Measurements from ENCODE around the gene BTBD9. TPM values are rescaled to one million over a fixed set of nuclear protein-coding genes. Genes with fewer than 3 reads are reported as not detected.
"Not testable (repeated sequence)": the region's sequence is repeated elsewhere in the genome, so short reads cannot be mapped to it uniquely, and the experiment has no call there.

Gene BTBD9
- polyA plus RNA-seq, 10 donors, result 6.0 to 10.0 (median 7.0) TPM

DNA sequence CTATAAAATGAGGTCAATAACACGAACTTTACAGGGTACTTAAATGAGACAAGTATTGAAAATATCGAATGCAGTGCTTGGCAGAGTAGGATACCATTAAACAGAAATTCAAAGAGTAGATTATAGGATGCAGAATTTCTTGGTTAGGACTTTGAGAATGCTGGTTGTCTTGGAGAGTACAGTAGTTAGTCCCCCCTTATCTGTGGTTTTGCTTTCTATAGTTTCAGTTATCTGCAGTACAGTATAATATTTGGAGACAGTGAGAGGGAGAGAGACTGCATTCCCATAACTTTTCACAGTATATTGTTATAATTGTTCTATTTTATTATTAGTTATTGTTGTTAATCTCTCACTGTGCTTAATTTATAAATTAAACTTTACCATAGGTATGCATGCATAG lies 290.5 kb downstream of the BTBD9 start:
- no peak for DNase-seq

DNA sequence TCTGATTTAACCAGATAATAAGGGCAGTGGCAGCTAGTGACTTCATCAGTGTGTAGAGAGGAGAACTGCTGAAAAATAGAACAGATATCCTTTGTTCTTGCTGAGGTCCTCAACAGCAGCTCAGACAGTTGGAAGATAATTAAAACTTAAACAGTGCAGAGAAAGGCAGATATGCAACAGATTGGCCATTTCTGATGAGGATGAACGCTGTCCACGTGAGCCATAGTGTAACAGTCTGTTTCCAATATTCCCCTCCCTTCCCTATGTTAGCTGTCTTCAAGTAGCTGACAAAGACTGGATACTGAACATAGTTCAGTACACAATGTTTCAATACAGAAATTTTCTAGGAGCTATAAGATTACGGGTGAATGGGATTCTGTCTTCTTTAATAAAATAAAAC lies 291.4 kb downstream of the BTBD9 start:
- no peak for DNase-seq

DNA sequence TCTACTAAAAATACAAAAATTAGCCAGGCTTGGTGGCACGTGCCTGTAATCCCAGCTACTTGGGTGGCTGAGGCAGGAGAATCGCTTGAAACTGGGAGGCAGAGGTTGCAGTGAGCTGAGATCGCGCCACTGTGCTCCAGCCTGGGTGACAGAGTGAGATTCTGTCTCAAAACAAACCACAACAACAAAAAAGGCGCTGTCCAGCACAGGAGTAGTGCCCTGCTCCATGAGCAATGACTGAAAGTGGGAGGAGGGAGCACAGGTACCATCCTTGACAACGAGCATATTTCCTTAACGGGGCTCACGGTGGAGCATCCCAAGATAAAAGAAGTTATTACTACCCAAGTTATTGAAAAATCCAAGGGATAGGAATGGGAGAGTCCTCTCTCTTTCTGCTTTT lies 291.9 kb downstream of the BTBD9 start:
- not testable (repeated sequence) for DNase-seq

DNA sequence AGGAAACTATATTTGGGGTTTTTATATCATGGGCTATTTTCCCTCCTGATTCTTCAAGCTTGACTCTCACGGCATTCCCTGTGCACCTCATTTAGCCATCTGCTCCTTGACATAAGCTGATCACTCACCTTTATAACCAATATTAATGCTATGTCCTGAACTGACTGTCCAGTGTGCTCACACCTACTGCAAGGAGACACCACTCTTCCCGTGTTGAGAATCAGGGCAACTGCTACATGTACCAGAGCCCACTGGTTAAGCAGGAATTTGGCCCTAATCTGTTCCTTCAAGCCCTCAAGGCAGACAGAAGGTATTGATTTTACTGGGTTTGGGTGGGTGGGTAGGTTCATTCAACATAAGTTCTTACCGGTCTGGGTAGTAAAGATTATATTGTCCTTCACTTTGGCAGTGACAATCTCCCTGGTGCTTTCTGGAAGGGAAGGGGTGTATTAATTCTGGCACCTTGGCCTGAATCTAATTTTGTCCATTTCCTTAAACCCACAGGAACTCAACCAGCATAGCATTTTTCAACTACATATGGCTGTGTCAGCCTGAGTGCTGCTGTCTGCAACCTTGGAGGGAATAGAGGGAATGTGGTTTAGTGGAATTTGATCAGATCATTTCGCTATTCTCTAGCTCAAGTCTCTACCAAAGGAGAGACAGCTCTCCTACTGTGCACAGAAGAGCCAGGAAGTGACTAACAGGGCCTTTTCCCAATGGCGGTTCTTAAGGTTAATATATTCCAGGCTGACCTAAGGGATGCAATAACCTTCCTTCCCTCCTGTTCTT lies 293.2 kb downstream of the BTBD9 start:
- peak in 2 of 3 donors; percentile 11 to 88 for DNase-seq

DNA sequence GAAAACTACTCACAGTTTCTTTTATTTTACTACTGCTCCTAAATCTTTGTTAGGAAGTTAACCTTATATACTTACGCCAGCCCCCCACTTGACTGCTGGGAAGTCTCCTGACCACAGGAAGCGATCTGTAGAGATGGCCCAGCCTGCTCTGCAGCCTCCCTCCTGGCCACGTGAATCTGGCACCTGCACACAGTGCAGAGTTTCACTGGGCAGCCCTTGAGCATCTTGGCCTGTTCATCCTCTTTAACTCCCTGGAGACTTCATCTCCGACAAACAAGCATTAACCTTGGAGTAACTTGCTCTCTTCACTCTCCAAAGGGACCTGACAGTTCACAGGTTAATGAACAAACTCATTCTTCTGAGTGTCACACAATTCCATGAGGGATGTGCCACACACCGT lies 294.1 kb downstream of the BTBD9 start:
- DNase-seq, result no peak

DNA sequence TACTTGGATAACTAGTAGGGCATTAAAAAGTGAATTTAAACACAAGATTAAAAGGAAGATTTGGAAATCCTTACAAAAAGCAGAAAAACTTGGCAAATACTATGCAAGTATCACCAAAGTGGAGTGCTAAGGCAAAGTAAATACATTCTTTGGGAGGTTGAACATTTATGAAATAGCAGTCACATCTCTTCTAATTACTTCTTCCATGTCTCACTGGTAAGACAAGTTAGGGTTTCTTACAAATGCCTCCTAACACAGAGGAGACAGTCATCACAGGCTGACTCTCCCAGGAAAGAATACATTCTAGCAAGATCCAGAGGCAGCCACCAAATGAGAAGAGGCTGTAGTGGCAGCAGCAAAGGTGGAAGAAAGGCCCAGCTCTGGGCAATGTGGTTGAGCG lies 298.2 kb downstream of the BTBD9 start:
- no peak for DNase-seq

DNA sequence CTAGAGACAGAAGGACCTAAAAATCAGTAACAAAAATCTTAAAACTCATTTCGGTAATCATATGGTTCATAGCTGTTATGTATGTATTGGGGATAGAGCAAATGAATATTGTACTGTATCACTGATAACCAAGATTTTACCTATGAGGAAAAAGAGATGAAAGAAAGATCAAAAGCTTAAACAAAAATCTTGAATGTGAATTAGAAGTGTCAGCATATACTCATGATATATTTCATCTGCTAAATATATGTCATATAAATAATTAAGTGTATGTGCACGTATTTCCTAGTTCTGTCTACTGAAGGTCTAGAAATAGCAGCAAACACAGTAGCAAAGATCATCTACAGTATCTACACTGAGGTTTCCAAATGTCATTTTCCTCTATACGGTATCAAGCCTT lies 299.8 kb downstream of the BTBD9 start:
- DNase-seq, result no peak

DNA sequence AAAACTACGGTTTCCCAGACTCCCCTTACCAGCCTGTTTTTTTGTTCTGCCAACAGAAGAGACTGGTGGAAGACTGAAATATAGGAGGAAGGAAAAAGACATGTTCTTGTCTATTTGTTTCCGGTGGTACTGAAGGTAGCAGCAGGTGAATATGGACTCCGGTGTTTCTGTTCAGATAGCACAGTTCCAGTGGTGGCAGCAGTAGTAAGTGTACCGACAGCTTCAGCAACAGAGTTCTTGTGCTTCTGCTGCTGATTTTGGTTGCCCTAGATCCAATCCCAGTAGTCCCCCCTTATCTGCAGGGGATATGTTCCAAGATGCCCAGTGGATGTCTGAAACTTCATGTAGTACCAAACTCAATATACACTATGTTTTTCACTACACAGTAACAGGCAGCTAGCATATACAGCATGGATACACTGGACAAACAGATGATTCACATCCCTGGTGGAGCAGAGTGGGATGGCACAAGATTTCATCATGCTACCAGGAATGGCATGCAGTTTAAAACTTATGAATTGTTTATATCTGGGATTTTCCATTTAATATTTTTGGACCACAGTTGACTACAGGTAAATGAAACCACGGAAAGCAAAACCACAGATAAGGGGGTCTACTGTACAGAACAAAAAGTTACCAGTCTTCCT lies 301.8 kb downstream of the BTBD9 start:
- peak in 1 of 3 donors; percentile 59 for DNase-seq

DNA sequence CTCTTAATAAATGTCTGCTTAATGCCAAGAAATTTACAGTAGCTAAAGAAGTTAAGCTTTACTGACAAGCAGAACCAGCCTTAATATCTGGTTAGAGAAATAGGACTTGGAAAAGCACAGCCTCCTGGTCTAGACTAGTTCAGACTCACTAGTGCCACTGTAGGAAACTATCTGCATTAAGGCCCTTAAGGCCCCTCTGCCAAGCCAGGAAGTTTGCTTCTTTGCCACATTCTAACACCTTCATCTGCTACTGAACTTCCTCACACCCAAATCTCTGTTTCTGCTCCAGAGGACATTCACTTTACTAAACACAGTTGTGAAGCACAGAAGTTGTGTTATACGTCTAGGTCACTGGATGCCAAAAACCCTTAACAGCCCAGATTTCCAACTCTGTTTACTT lies 302.8 kb downstream of the BTBD9 start:
- no peak for DNase-seq

DNA sequence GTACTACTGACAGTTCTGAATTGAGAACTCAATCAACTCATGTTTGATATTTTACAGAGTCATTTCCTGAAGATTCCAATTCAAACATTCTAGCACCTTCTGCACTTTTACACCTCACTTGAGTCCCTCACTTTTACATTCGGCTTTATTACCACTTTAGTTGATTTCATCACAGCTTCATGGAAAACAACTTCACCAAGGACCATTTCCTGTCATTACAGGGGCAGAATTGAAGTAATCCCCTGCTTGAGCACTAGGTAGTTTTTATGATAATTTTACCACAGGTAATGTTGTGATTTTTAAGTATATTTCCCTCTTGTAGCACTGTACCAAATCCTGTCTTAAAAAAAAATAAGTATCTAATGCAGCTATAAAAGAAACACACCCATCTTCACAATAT lies 312.9 kb downstream of the BTBD9 start:
- no peak for DNase-seq

DNA sequence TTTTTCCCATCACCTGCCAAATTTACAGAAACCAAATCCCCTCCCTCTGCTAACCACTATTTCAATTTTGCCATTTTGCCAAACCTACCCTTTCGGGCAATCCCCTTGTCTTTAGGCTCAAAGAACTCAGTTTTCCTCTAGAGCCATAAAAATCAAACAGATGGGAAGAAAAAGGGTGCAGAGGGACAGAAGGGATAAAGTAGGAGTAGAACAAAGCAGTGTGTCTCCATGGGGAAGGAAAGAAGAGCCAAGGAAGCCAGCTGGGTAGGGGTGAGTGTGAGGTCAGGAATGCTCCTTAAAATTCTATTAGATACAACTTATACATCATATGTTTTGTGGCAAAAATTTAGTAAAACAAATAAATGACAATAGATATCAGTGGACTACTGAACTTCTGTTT lies 316.5 kb downstream of the BTBD9 start:
- peak in 2 of 3 donors; percentile 49 to 78 for DNase-seq

DNA sequence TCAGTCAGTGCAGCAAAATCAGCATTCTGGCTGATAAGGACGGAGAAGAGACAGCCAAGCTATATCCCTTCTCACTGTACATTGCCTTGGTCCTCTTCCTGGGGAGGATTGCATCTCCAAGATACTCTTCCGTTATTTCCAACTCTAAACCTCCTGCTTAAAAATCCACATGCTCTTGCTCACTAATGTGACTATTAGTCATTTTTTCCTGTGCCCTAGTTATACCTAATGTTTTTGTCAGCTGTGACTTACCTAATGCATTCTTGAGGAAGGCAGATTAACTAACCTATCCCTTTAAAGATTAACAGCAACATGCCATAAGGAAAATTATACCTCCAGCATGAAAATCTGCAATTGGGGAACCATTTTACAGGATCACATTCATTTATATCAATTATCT lies 317.6 kb downstream of the BTBD9 start:
- peak in 1 of 3 donors; percentile 45 for DNase-seq

DNA sequence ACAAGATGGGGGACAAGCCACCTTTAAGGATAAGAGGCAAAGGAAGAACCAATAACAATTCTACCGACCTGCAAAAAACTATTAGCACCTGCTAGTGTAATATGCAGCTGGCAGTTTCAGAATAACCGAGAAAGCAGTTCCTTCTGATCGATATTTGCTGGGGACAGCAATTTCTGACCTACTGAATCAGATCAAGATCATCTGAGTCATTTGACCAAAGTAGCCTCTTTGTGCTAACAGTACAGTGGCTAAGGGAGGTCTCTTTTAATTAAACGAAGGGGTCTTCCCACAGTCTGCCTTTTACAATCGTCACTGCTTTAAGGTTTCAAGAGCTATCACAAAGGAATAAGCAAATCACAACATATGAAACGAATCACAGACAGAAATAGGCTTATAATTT lies 318.9 kb downstream of the BTBD9 start:
- DNase-seq, result no peak

DNA sequence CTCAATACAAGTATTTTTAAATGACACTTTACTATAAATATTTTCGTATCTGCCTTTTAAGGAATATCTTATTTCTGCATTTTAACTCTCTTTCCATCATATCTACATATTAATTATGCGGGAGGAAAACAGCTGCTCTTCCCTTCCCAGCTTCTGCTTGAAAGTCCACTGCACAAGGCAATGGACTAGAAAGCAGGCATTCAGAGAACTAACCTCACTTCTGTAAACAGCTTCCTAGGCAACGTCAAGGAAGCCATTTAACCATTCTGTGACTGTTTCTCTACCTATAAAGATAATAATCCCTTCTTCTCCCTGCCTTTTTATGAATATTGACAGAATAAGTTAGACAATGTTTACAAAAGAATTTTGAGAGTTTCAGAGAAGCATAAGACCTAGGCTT lies 319.4 kb downstream of the BTBD9 start:
- DNase-seq, result peak in 1 of 3 donors; percentile 26

DNA sequence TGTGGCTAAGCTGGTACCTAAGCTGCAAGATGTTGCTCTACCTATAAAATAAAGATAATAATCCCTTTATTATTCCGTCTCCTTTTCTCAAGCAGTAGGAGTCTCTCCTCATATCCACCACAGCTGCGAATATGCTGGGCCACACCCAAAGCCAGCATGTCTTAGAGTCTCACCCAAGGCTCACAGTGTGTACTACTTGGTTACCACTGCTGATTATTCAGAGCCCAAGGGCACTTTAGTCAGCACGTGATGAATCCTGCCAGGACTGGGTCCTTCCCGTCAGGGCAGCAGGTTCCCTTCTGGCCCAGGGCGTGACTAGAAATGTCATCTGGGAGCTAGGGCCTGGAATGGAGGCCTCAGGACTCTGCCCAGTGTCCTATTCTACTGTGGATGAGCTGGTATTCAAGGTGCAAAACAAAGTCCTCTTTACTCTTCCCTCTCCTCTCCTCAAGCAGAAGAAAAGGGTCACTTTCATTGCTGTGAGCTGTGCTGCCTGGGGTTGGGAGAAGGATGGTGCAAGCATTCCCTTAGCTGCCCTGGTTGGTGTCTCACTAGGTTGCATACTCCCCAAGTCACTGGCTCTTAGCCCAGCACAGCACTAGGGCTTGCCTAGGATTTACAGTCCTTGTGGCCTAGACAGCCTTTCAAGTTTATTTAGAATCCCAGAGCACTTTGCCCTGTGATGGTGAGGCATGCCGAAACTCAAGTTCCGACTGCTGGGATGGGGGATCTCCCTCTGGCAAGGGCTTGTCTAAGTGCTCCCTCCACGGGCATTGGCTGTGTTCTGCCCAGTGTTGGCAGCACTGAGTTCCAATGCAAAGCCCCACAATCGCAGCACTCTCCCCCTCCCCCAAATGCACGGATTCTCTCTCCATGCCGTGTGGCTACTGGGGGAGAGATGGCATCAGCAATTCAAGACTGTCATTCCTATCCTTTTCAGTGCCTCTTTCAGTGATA lies 320.2 kb downstream of the BTBD9 start:
- no peak for DNase-seq

DNA sequence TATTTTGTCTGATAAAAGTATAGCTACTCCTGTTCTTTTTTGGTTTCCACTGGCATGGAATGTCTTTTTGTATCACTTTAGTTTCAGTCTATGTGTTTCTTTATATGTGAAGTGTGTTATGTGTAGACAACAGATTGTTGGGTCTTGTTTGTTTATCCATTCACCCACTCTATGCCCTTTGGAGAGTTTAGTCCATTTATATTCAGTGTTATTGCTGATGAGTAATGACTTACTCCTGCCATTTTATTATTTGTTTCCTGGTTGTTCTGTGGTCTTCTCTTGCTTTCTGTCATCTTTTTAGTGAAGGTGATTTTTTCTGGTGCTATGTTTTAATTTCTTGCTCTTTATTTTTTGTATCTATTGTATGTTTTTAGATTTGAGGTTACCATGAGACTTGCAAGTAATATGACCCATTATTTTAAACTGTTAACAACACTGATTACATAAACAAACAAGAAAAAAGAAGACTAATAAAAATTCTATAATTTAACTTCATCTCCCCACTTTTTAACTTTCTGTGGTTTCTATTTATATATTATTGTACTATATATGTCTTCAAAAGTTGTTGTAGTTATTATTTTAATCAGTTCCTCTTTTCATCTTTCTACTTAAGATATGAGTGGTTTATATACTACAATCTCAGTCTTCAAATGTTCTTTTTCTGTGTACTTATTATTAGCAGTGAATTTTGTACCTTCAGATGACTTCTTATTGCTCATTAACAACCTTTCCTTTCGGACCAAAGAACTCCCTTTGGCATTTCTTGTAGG lies 323.4 kb downstream of the BTBD9 start:
- no peak for DNase-seq

DNA sequence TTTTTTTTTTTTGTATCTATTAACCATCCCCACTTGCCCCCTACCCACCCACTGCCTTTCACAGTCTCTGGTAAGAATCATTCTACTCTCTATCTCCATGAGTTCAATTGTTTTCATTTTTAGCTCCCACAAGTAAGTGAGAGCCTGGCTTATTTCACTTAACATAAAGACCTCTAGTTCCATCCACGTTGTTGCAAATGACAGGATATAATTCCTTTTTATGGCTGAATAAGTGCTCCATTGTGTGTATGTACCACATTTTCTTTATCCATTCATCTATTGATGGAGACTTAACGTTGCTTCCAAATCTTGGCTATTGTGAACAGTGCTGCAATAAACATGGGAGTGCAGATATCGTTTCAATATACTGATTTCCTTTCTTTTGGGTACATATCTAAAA lies 328.5 kb downstream of the BTBD9 start:
- no peak for DNase-seq

DNA sequence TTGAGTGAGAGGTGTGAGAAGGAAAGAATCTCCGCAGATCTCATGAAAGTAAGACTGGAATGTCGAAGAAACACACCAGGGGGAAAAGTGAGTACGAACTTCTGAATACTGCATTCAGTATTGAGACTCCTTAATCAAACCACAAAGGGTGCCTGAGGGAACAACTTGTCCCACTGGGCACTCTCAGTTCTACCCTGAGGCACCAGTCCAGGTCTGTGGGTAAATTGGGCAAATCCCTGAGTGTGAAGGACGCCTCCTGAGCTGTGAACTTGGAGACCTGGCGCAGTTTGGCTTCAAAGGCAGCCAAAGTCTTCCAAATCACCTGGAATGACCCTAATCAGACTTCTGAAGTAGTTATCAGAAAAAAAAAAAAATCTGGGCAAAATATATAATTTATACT lies 329.7 kb downstream of the BTBD9 start:
- DNase-seq, result no peak

DNA sequence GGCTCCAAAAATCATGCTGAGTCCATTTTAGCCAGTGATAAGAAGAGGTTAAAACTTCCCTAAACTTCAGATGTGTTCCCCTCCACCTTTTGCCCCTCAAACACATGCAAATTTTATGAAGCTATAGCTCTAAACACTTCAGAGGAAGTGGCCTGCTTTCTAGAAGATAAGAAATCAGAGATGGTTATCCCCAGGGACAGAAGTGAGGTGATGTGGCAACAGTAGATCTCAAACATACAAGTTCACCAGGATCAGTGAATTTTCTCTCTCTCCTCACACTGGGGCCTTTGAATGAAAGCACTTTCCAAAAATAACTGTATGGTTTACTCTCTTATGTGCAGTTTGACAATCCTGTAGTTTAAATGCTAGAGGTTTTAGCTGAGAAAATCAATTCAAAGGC lies 332.0 kb downstream of the BTBD9 start:
- DNase-seq, result no peak

DNA sequence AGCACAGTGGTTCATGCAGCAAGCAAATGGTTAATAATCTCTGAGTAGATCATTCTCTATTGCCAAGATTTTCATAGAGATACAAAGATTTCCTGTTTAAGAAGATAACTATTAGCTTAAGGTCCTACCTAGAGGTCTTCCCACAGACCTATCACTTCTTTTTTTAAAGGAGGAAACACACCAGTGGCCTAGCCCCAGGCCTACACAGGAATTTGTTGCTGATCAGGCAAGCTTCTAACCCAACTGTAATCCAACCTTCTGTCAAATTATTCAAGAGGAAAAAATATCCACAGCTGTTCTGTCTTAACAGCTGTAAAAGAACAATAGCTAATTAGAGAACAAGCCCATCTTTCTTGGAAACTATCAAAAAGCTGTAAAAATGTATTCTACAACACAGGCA lies 332.8 kb downstream of the BTBD9 start:
- DNase-seq, result peak in 2 of 3 donors; percentile 27 to 42

DNA sequence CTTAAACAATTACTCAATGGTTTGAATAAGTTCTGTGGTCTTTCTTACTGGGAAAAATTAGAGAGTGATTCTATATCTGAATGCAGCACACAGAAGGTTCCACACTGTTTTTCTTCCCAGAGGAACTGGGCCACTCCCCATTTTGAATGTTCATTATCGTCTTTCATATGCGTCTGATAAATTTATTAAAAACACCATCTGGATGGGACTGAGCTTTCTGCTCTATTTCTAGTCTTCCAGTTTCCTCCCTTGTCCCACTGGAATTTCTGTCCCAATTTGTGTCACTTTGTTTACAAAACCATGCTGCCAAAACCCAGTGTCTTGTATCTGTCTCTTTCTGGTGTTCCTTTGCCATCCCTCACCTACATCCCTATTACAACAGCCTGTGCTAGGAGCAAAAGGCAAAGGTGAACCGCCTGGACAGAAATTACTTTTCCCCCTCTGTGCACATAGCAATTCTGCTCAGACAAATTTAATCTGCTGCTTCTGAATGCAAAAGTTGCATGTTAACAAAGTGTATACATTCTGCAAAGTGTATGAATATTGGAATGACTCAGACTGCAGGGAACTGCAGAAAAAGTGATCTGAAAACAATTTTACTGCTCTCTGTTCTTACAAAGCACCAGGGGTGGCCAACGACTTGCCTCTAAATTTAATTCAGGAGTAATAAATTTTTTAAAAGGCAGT lies 333.6 kb downstream of the BTBD9 start:
- peak in 1 of 3 donors; percentile 18 for DNase-seq
